K562 (cell line): Measurements from ENCODE around the gene SLC4A2. TPM values are rescaled to one million over a fixed set of nuclear protein-coding genes. Genes with fewer than 3 reads are reported as not detected.

Source experiments
- ATF1 ChIP-seq, 2 experiments: fragments of 450-650 bp in 1 of 2; IDR thresholded peaks; 2 replicates each; pipeline ENCODE4 v1.6.1; 2016; ENCODE audit warnings: missing compliant biosample characterization in 1 of 2, missing genetic modification characterization in 1 of 2
- BACH1 ChIP-seq: fragments of 200-800 bp; sonication (Bioruptor generic); IDR thresholded peaks from 2 replicates; pipeline ENCODE4 v1.6.1; 2016; ENCODE audit warnings: missing genetic modification characterization, missing compliant biosample characterization
- BCOR ChIP-seq: fragments of 450-650 bp; IDR thresholded peaks from 2 replicates; pipeline ENCODE4 v1.6.1; 2016
- CXXC5 ChIP-seq: fragments of 250-450 bp; sonication (Bioruptor Pico); IDR thresholded peaks from 2 replicates; pipeline ENCODE4 v1.8.0; 2022; ENCODE audit warnings: inconsistent platforms, mild to moderate bottlenecking, moderate library complexity
- EP300 ChIP-seq: IDR thresholded peaks from 2 replicates; pipeline ENCODE4 v1.6.1; 2012; ENCODE audit warnings: low read length, improper control_type of control experiment
- ESRRB ChIP-seq: fragments of 250-450 bp; sonication (Bioruptor Pico); IDR thresholded peaks from 2 replicates; pipeline ENCODE4 v1.5.0; 2020; ENCODE audit warnings: mild to moderate bottlenecking, moderate library complexity, borderline replicate concordance
- KDM5B ChIP-seq: fragments of 200-600 bp; sonication (generic); IDR thresholded peaks from 2 replicates; pipeline ENCODE4 v1.6.1; 2012; ENCODE audit warnings: low read depth, mild to moderate bottlenecking, moderate library complexity, low read length, control low read depth, inconsistent platforms; ENCODE audit not compliant: insufficient replicate concordance
- LARP7 ChIP-seq: fragments of 450-650 bp; IDR thresholded peaks from 2 replicates; pipeline ENCODE4 v1.6.1; 2016
- MYC ChIP-seq, 2 experiments: fragments of 250-450 bp in 1 of 2; sonication (Bioruptor Pico) in 1 of 2; IDR thresholded peaks; 2 replicates each; pipeline versions ENCODE4 v1.5.1 to v1.6.1; 2012 to 2021; ENCODE audit warnings: low read depth in 2 of 2, borderline replicate concordance in 1 of 2, improper control_type of control experiment in 1 of 2, low read length in 1 of 2, mild to moderate bottlenecking in 1 of 2, moderate library complexity in 1 of 2
- SMAD1 ChIP-seq: fragments of 150-350 bp; IDR thresholded peaks from 2 replicates; pipeline ENCODE4 v1.6.1; 2014; ENCODE audit warnings: low read length, low read depth; ENCODE audit not compliant: partially characterized antibody
- STAT5A ChIP-seq: IDR thresholded peaks from 2 replicates; pipeline ENCODE4 v1.6.1; 2012; ENCODE audit warnings: low read length, inconsistent platforms, borderline replicate concordance
- TCF7 ChIP-seq: sonication (generic); IDR thresholded peaks from 2 replicates; pipeline ENCODE4 v1.6.1; 2016; ENCODE audit warnings: antibody characterized with exemption, borderline replicate concordance
- ZKSCAN3 ChIP-seq: fragments of 250-450 bp; sonication (Bioruptor Pico); IDR thresholded peaks from 2 replicates; pipeline ENCODE4 v1.4.0; 2020
- ZNF217 ChIP-seq: sonication (generic); formaldehyde crosslinking; IDR thresholded peaks from 2 replicates; pipeline ENCODE4 v1.8.0; 2022; ENCODE audit warnings: mild to moderate bottlenecking, missing genetic modification reagents
- ZNF79 ChIP-seq: fragments of 250-450 bp; sonication (Bioruptor Pico); IDR thresholded peaks from 2 replicates; pipeline ENCODE4 v1.4.0; 2020; ENCODE audit warnings: low read depth, mild to moderate bottlenecking, moderate library complexity
- polyA plus RNA-seq, 8 experiments: library from polyadenylated mRNA; depleted of rRNA in 4 of 8; stranded (reverse) in 5 of 8; unstranded in 3 of 8; fragments of >200 nt; fragmentation: Nextera tagmentation in 2 of 8; fragmentation: Illumina TruSeq in 1 of 8; extraction: Ambion mirVana in 2 of 8; extraction: Trizol in 1 of 8; gene quantifications; 2 replicates each; pipeline versions ENCODE4 v1.2.1 to v1.2.3, GENCODE V29; 2011 to 2014; ENCODE audit warnings: inconsistent platforms in 1 of 8, missing spikeins in 1 of 8
- total RNA-seq, 7 experiments: library from RNA; depleted of rRNA in 6 of 7; stranded (reverse); fragments of >200 nt in 6 of 7; fragmentation: Illumina TruSeq in 2 of 7; extraction: Trizol in 2 of 7; gene quantifications; 2 replicates each; pipeline versions ENCODE4 v1.2.1 to v1.2.3, GENCODE V29; 2011 to 2021; ENCODE audit warnings: low replicate concordance in 1 of 7
- TF ChIP-seq, protein P1 (sequence below): fragments of 250-450 bp; sonication (Bioruptor Pico); IDR thresholded peaks from 2 replicates; pipeline ENCODE4 v1.5.0; 2022; ENCODE audit warnings: mild to moderate bottlenecking
- TF ChIP-seq, protein P2 (sequence below): fragments of 450-650 bp; IDR thresholded peaks from 2 replicates; pipeline ENCODE4 v1.6.1; 2016; ENCODE audit warnings: antibody characterized with exemption
- TF ChIP-seq, protein P3 (sequence below): fragments of 450-650 bp; formaldehyde crosslinking; IDR thresholded peaks from 2 replicates; pipeline ENCODE4 v1.4.0; 2020; ENCODE audit warnings: mild to moderate bottlenecking, moderate library complexity
- TF ChIP-seq, protein P4 (sequence below): fragments of 450-650 bp; conservative IDR thresholded peaks from 2 replicates; pipeline ENCODE4 v1.6.1; 2016; ENCODE audit warnings: missing genetic modification characterization, low read depth, mild to moderate bottlenecking, missing compliant biosample characterization, moderate library complexity

Gene SLC4A2
- total and polyA plus RNA-seq, 9 of the 15 experiments (the other 6 are each of a cell fraction or from before 2014, with no cell fraction given), result 11.4 to 375 (median 130) TPM

DNA sequence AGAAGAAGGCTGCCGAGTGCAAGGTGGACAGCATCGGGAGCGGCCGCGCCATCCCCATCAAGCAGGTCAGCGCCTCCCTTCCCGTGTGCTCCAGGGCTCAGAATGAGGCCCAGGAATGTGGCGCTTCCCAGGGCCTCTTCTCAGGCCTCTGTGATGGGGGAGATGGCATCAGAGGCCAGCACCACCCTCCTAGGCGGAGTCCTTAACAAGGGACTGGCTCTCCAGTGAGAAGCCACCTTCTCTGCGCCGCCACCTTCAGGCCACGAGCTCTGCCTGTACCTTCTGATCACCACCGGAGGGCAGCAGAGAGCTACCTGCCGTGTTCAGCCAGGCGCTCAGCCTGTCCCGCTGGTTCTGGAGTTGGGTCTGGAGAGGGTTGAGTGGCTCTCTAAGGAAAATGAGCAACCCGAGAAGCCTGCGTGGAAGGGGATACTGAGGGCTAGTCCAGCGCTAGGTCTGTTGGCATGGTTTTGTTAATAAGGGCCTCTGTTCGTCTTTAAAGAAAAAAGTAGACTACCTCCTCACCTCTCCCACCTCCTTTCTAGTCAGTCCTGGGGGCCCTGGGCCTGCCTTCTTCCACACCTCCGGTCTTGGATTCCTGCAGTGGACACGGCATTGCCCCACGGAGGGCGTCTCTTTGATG lies 64.6 kb downstream of the SLC4A2 start (continued):
- TF ChIP-seq, protein P1, sequence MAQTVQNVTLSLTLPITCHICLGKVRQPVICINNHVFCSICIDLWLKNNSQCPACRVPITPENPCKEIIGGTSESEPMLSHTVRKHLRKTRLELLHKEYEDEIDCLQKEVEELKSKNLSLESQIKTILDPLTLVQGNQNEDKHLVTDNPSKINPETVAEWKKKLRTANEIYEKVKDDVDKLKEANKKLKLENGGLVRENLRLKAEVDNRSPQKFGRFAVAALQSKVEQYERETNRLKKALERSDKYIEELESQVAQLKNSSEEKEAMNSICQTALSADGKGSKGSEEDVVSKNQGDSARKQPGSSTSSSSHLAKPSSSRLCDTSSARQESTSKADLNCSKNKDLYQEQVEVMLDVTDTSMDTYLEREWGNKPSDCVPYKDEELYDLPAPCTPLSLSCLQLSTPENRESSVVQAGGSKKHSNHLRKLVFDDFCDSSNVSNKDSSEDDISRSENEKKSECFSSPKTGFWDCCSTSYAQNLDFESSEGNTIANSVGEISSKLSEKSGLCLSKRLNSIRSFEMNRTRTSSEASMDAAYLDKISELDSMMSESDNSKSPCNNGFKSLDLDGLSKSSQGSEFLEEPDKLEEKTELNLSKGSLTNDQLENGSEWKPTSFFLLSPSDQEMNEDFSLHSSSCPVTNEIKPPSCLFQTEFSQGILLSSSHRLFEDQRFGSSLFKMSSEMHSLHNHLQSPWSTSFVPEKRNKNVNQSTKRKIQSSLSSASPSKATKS (CRISPR knock-in tag), result no peak
- TF ChIP-seq BCOR (peak; percentile 8; the same call in 1 of the 2 replicates), SMAD1 (no peak), ZKSCAN3 (CRISPR knock-in tag) (no peak), TCF7 (0 out of 2 replicates have a peak, but pooled peaks have one; percentile 63), LARP7 (no peak), STAT5A (no peak), ATF1 (CRISPR knock-in tag; IDR thresholded peaks at IDR 0.05) (no peak), ATF1 (tag; IDR thresholded peaks at IDR 0.05) (0 out of 2 replicates have a peak, but pooled peaks have one; percentile 23), MYC (IDR thresholded peaks at IDR 0.05; ENCODE audit: low read depth, low read length) (peak; percentile 83), MYC (CRISPR knock-in tag; IDR thresholded peaks at IDR 0.05; ENCODE audit: borderline replicate concordance, low read depth) (peak; percentile 52; the same call in 1 of the 2 replicates), ZNF217 (CRISPR knock-in tag) (no peak), ESRRB (CRISPR knock-in tag) (no peak), ZNF79 (CRISPR knock-in tag) (no peak), KDM5B (no peak), BACH1 (tag) (no peak), CXXC5 (CRISPR knock-in tag) (no peak), EP300 (no peak)
- TF ChIP-seq, protein P2, sequence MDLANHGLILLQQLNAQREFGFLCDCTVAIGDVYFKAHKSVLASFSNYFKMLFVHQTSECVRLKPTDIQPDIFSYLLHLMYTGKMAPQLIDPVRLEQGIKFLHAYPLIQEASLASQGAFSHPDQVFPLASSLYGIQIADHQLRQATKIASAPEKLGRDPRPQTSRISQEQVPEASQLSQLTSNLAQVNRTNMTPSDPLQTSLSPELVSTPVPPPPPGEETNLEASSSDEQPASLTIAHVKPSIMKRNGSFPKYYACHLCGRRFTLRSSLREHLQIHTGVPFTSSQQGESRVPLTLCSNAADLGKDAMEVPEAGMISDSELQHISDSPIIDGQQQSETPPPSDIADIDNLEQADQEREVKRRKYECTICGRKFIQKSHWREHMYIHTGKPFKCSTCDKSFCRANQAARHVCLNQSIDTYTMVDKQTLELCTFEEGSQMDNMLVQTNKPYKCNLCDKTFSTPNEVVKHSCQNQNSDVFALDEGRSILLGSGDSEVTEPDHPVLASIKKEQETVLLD, result no peak
- TF ChIP-seq, protein P3, sequence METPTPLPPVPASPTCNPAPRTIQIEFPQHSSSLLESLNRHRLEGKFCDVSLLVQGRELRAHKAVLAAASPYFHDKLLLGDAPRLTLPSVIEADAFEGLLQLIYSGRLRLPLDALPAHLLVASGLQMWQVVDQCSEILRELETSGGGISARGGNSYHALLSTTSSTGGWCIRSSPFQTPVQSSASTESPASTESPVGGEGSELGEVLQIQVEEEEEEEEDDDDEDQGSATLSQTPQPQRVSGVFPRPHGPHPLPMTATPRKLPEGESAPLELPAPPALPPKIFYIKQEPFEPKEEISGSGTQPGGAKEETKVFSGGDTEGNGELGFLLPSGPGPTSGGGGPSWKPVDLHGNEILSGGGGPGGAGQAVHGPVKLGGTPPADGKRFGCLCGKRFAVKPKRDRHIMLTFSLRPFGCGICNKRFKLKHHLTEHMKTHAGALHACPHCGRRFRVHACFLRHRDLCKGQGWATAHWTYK (CRISPR knock-in tag), result no peak
- TF ChIP-seq, protein P4, sequence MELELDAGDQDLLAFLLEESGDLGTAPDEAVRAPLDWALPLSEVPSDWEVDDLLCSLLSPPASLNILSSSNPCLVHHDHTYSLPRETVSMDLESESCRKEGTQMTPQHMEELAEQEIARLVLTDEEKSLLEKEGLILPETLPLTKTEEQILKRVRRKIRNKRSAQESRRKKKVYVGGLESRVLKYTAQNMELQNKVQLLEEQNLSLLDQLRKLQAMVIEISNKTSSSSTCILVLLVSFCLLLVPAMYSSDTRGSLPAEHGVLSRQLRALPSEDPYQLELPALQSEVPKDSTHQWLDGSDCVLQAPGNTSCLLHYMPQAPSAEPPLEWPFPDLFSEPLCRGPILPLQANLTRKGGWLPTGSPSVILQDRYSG (tag), result no peak
